IMR-90 (cell line): Measurements from ENCODE around the gene GLIPR1L2. TPM values are rescaled to one million over a fixed set of nuclear protein-coding genes. Genes with fewer than 3 reads are reported as not detected.

ENCODE experiments used
- ATAC-seq: fragments of 200-7000 bp; cut with Tn5 transposase; 2 replicates; pipeline ENCODE4 v1.9.1; 2020; ENCODE audit warnings: low read depth, mild to moderate bottlenecking, moderate library complexity
- BruUV-seq: library from RNA; stranded (reverse); fragments of 400-500 nt; replicated peaks from 2 replicates; lab custom pipeline; 2021; lab: Mats Ljungman, UMichigan
- CTCF ChIA-PET: fragments of 300-600 bp; formaldehyde crosslinking; extraction: SDS; loops from one replicate; lab custom pipeline; 2021; ENCODE audit warnings: antibody characterized with exemption; lab: Yijun Ruan, JAX
- POLR2A ChIA-PET: fragments of 300-600 bp; sonication (Branson Sonifier 250); formaldehyde crosslinking; loops from one replicate; lab custom pipeline; 2022; ENCODE audit warnings: antibody characterized with exemption; ENCODE audit not compliant: unreplicated experiment; lab: Charles Lee
- DNase-seq: peaks from one replicate; pipeline ENCODE4 v3.0.0; 2013
- H2AFZ ChIP-seq: replicated peaks from 2 replicates; pipeline ENCODE3; 2013; ENCODE audit warnings: low read length, mild to moderate bottlenecking; ENCODE audit not compliant: poor library complexity
- H2AK5ac ChIP-seq: 2 replicates; pipeline ENCODE4 v1.6.1; 2013; ENCODE audit warnings: low read depth, low read length, inconsistent platforms
- H2AK9ac ChIP-seq: replicated peaks from 2 replicates; pipeline ENCODE3; 2013; ENCODE audit warnings: mild to moderate bottlenecking, low read depth, low read length, moderate library complexity; ENCODE audit not compliant: poor library complexity
- H2BK120ac ChIP-seq: 2 replicates; pipeline ENCODE4 v1.6.1; 2013; ENCODE audit warnings: low read depth, low read length, inconsistent platforms
- H2BK15ac ChIP-seq: 3 replicates; pipeline ENCODE4 v1.6.1; 2013; ENCODE audit warnings: low read depth, low read length, inconsistent platforms
- H2BK20ac ChIP-seq: 2 replicates; pipeline ENCODE4 v1.6.1; 2013; ENCODE audit warnings: low read depth, mild to moderate bottlenecking, inconsistent platforms, low read length, moderate library complexity
- H2BK5ac ChIP-seq: 2 replicates; pipeline ENCODE4 v1.6.1; 2013; ENCODE audit warnings: mild to moderate bottlenecking, low read depth, low read length, inconsistent platforms; ENCODE audit not compliant: poor library complexity, severe bottlenecking
- H3K14ac ChIP-seq: replicated peaks from 2 replicates; pipeline ENCODE4 v1.6.1; 2013; ENCODE audit warnings: low read depth, low read length, inconsistent platforms
- H3K18ac ChIP-seq: 2 replicates; pipeline ENCODE4 v1.6.1; 2013; ENCODE audit warnings: low read depth, low read length, control low read depth
- H3K23ac ChIP-seq: 2 replicates; pipeline ENCODE4 v1.6.1; 2013; ENCODE audit warnings: low read depth, low read length, inconsistent platforms
- H3K27ac ChIP-seq: 2 replicates; pipeline ENCODE4 v1.5.1; 2013; ENCODE audit warnings: mild to moderate bottlenecking, control low read depth, low read length; ENCODE audit not compliant: insufficient read depth
- H3K27me3 ChIP-seq: 2 replicates; pipeline ENCODE4 v1.6.1; 2013; ENCODE audit warnings: low read length; ENCODE audit not compliant: control insufficient read depth, insufficient read depth
- H3K36me3 ChIP-seq: 2 replicates; pipeline ENCODE4 v1.6.1; 2013; ENCODE audit warnings: low read length, mixed read lengths; ENCODE audit not compliant: control insufficient read depth, insufficient read depth
- H3K4ac ChIP-seq: 2 replicates; pipeline ENCODE4 v1.6.1; 2013; ENCODE audit warnings: low read depth, low read length, inconsistent platforms
- H3K4me1 ChIP-seq: 2 replicates; pipeline ENCODE4 v1.6.1; 2013; ENCODE audit warnings: low read length, mixed read lengths; ENCODE audit not compliant: control insufficient read depth, insufficient read depth
- H3K4me2 ChIP-seq: 2 replicates; pipeline ENCODE4 v1.6.1; 2013; ENCODE audit warnings: low read depth, mild to moderate bottlenecking, control low read depth, low read length, moderate library complexity
- H3K4me3 ChIP-seq: 2 replicates; pipeline ENCODE4 v1.5.1; 2013; ENCODE audit warnings: low read depth, mild to moderate bottlenecking, control low read depth, low read length, moderate library complexity; ENCODE audit not compliant: insufficient read depth
- H3K56ac ChIP-seq: 2 replicates; pipeline ENCODE4 v1.6.1; 2013; ENCODE audit warnings: low read length, inconsistent platforms; ENCODE audit not compliant: insufficient read depth; ENCODE audit errors: extremely low read depth
- H3K79me1 ChIP-seq, 2 experiments: 2 replicates each; pipeline ENCODE4 v1.6.1; 2013; ENCODE audit warnings: low read length in 2 of 2, inconsistent platforms in 1 of 2, low read depth in 1 of 2
- H3K9ac ChIP-seq: 2 replicates; pipeline ENCODE4 v1.6.1; 2013; ENCODE audit warnings: low read depth, low read length, control low read depth
- H3K9me1 ChIP-seq: 2 replicates; pipeline ENCODE4 v1.6.1; 2013; ENCODE audit warnings: low read length, inconsistent platforms; ENCODE audit not compliant: insufficient read depth
- H3K9me3 ChIP-seq: 2 replicates; pipeline ENCODE4 v1.6.1; 2013; ENCODE audit warnings: low read length; ENCODE audit not compliant: control insufficient read depth, insufficient read depth
- H4K20me1 ChIP-seq: 2 replicates; pipeline ENCODE4 v1.6.1; 2013; ENCODE audit warnings: low read length, inconsistent platforms; ENCODE audit not compliant: insufficient read depth
- H4K5ac ChIP-seq: 2 replicates; pipeline ENCODE4 v1.6.1; 2013; ENCODE audit warnings: mild to moderate bottlenecking, low read depth, low read length, control low read depth
- H4K8ac ChIP-seq, 2 experiments: 2 replicates each; pipeline ENCODE4 v1.6.1; 2013; ENCODE audit warnings: low read depth in 2 of 2, low read length in 2 of 2, control low read depth in 1 of 2, inconsistent platforms in 1 of 2
- H4K91ac ChIP-seq: 2 replicates; pipeline ENCODE4 v1.6.1; 2013; ENCODE audit warnings: low read depth, low read length, inconsistent platforms; ENCODE audit not compliant: insufficient read depth
- BHLHE40 ChIP-seq: fragments of 150-350 bp; IDR thresholded peaks from 2 replicates; pipeline ENCODE4 v1.6.1; 2016; ENCODE audit warnings: mild to moderate bottlenecking, low read depth, low read length
- CEBPB ChIP-seq: IDR thresholded peaks from 2 replicates; pipeline ENCODE4 v1.6.1; 2012; ENCODE audit warnings: low read depth, low read length, improper control_type of control experiment
- CHD1 ChIP-seq: IDR thresholded peaks from 2 replicates; pipeline ENCODE4 v1.6.1; 2012; ENCODE audit warnings: low read depth, low read length, improper control_type of control experiment
- CTCF ChIP-seq: conservative IDR thresholded peaks from 2 replicates; pipeline ENCODE4 v1.5.1; 2012; ENCODE audit warnings: mild to moderate bottlenecking, low read depth, low read length, improper control_type of control experiment
- ELK1 ChIP-seq: fragments of 150-350 bp; IDR thresholded peaks from 2 replicates; pipeline ENCODE4 v1.6.1; 2016; ENCODE audit warnings: low read depth, mild to moderate bottlenecking, low read length, moderate library complexity, borderline replicate concordance
- FOS ChIP-seq: fragments of 150-350 bp; IDR thresholded peaks from 2 replicates; pipeline ENCODE4 v1.6.1; 2016; ENCODE audit warnings: low read depth, low read length
- MAFK ChIP-seq: IDR thresholded peaks from 2 replicates; pipeline ENCODE4 v1.6.1; 2012; ENCODE audit warnings: low read depth, low read length, improper control_type of control experiment
- MAZ ChIP-seq: IDR thresholded peaks from 2 replicates; pipeline ENCODE4 v1.6.1; 2012; ENCODE audit warnings: low read depth, mild to moderate bottlenecking, low read length, improper control_type of control experiment, moderate library complexity, borderline replicate concordance
- MXI1 ChIP-seq: IDR thresholded peaks from 2 replicates; pipeline ENCODE4 v1.6.1; 2012; ENCODE audit warnings: low read depth, mild to moderate bottlenecking, low read length, moderate library complexity, borderline replicate concordance
- NFE2L2 ChIP-seq: fragments of 150-350 bp; IDR thresholded peaks from 2 replicates; pipeline ENCODE4 v1.6.1; 2016; ENCODE audit warnings: low read depth, mild to moderate bottlenecking, low read length
- POLR2A ChIP-seq: IDR thresholded peaks from 2 replicates; pipeline ENCODE4 v1.6.1; 2012; ENCODE audit warnings: mild to moderate bottlenecking, low read depth, low read length
- RAD21 ChIP-seq: IDR thresholded peaks from 2 replicates; pipeline ENCODE4 v1.6.1; 2012; ENCODE audit warnings: low read length, improper control_type of control experiment
- RCOR1 ChIP-seq: IDR thresholded peaks from 2 replicates; pipeline ENCODE4 v1.6.1; 2012; ENCODE audit warnings: mild to moderate bottlenecking, low read length, improper control_type of control experiment; ENCODE audit not compliant: insufficient replicate concordance
- RFX5 ChIP-seq: IDR thresholded peaks from 2 replicates; pipeline ENCODE4 v1.8.0; 2012; ENCODE audit warnings: low read depth, mild to moderate bottlenecking, low read length, moderate library complexity
- SMC3 ChIP-seq: fragments of 150-350 bp; IDR thresholded peaks from 2 replicates; pipeline ENCODE4 v1.6.1; 2016; ENCODE audit warnings: low read depth, mild to moderate bottlenecking, antibody characterized with exemption, low read length, moderate library complexity
- USF2 ChIP-seq: fragments of 150-350 bp; IDR thresholded peaks from 2 replicates; pipeline ENCODE4 v1.6.1; 2017; ENCODE audit warnings: mild to moderate bottlenecking, antibody characterized with exemption, low read length, low read depth
- WGBS, 2 experiments: methylation state at CpG; one replicate each; pipeline versions ENCODE4 v1.1.5 to v1.1.7; 2013; ENCODE audit warnings: missing lambda C conversion rate in 2 of 2; ENCODE audit not compliant: insufficient read length in 1 of 2; ENCODE audit errors: extremely low coverage in 2 of 2; 5-methylcytosine and 5-hydroxymethylcytosine counted together
- dilution Hi-C: fragments of 300-500 bp; cut with HindIII; formaldehyde crosslinking; loops from one replicate; pipeline ENCODE4 v1.14.3; 2018; ENCODE audit warnings: low sequenced_read_pairs; ENCODE audit not compliant: unreplicated experiment
- in situ Hi-C: fragments of 300-500 bp; cut with MboI; formaldehyde crosslinking; loops from 3 replicates; pipeline ENCODE4 v1.14.3; 2019; ENCODE audit warnings: low sequenced_read_pairs, inconsistent platforms, mixed read lengths
- intact Hi-C: fragments of 100-400 bp; cut with micrococcal nuclease; formaldehyde crosslinking; loops from 2 replicates; pipeline ENCODE4 v1.10.0; 2022
- polyA plus RNA-seq, 3 experiments: library from polyadenylated mRNA; depleted of rRNA; stranded (reverse); fragments of >200 nt; gene quantifications; 2 replicates each; pipeline ENCODE4 v1.2.3, GENCODE V29; 2012; ENCODE audit warnings: low replicate concordance in 1 of 3
- total RNA-seq: library from RNA; depleted of rRNA; stranded (reverse); fragments of >200 nt; gene quantifications from 2 replicates; pipeline ENCODE4 v1.2.3, GENCODE V29; 2012

Gene GLIPR1L2
- total and polyA plus RNA-seq, 2 of the 4 experiments (the other 2 are of a cell fraction) = 0.07 TPM; not detected in 1

- TF ChIP-seq CEBPB (no peak), POLR2A (no peak), BHLHE40 (no peak), SMC3 (no peak), RAD21 (no peak), MAZ (no peak), FOS (no peak), NFE2L2 (no peak), RFX5 (no peak), MXI1 (no peak), ELK1 (no peak), USF2 (no peak), RCOR1 (no peak), CHD1 (no peak), CTCF (no peak), MAFK (no peak)
- H3K9me1 ChIP-seq = no peaks in the 10 kb centered on the region
- H3K4me2 ChIP-seq = no peak overlapping the region
- ATAC-seq (no peak), DNase-seq (no peak)
- POLR2A ChIA-PET = no interaction called here
- H2AK5ac ChIP-seq = no peak overlapping the region
- H3K18ac ChIP-seq = no peak overlapping the region
- dilution Hi-C loops (no loop called here), in situ Hi-C loops (no loop called here), intact Hi-C loops (no loop called here)
- H3K9ac ChIP-seq = no peak overlapping the region
- no peak overlapping the region for H3K27ac ChIP-seq
- H3K36me3 ChIP-seq = no peaks in the 10 kb centered on the region
- H3K4me1 ChIP-seq = no peaks in the 10 kb centered on the region
- CTCF ChIA-PET = interaction anchor here (0.6 kb wide), 1 partner anchor 411 kb away, joined by 3 read pairs; no protein-coding TSS in a partner anchor
- H3K56ac ChIP-seq = no peak overlapping the region
- no peak overlapping the region for H3K14ac ChIP-seq
- no CpG with 5 or more reads among the region's 1 CpG for WGBS, 2 experiments
- no peak overlapping the region for H2BK20ac ChIP-seq
- H2AFZ ChIP-seq = no peak overlapping the region
- H3K4ac ChIP-seq = no peak overlapping the region
- no peak overlapping the region for H2BK15ac ChIP-seq
- H4K20me1 ChIP-seq = no peaks in the 10 kb centered on the region
- H4K8ac ChIP-seq = no peak overlapping the region
- H3K27me3 ChIP-seq = no peaks in the 10 kb centered on the region
- H3K23ac ChIP-seq = no peak overlapping the region
- H3K9me3 ChIP-seq = peaks cover 2% of the 10 kb centered on the region; the same call in 1 of the 2 replicates
- no peak overlapping the region for H2BK120ac ChIP-seq
- no peak overlapping the region for H3K4me3 ChIP-seq
- BruUV-seq = no TSS peak
- no peak overlapping the region for H2AK9ac ChIP-seq
- no peaks in the 10 kb centered on the region for H3K79me1 ChIP-seq
- no peak overlapping the region for H4K91ac ChIP-seq
- H2BK5ac ChIP-seq = no peak overlapping the region
- no peak overlapping the region for H4K5ac ChIP-seq
Measured at GRCh38 chr12:75414671-75415070, 23.8 kb downstream of the GLIPR1L2 start.
